Trophoblast cell (in vitro differentiated cells and primary cell): Measurements from ENCODE around the gene SCRN3.

ENCODE experiments used
- DNase-seq, 2 donors: peaks; one replicate each; pipeline ENCODE4 v3.0.0-alpha.2; 2016
- H2AFZ ChIP-seq: 2 replicates; pipeline ENCODE4 v1.6.1; 2013; ENCODE audit warnings: low read length, moderate library complexity, mild to moderate bottlenecking; ENCODE audit not compliant: insufficient read depth, poor library complexity
- H2AK5ac ChIP-seq: 2 replicates; pipeline ENCODE4 v1.6.1; 2013; ENCODE audit warnings: mild to moderate bottlenecking, low read length
- H2BK120ac ChIP-seq: 2 replicates; pipeline ENCODE4 v1.6.1; 2013; ENCODE audit warnings: low read length, mild to moderate bottlenecking, moderate library complexity; ENCODE audit not compliant: insufficient read depth, poor library complexity
- H2BK12ac ChIP-seq: 2 replicates; pipeline ENCODE4 v1.6.1; 2013; ENCODE audit warnings: mild to moderate bottlenecking, low read length, moderate library complexity
- H2BK5ac ChIP-seq: 2 replicates; pipeline ENCODE4 v1.6.1; 2013; ENCODE audit warnings: low read length, low read depth, moderate library complexity, mild to moderate bottlenecking; ENCODE audit not compliant: poor library complexity
- H3K14ac ChIP-seq: 2 replicates; pipeline ENCODE4 v1.6.1; 2013; ENCODE audit warnings: mild to moderate bottlenecking, low read length
- H3K18ac ChIP-seq: 2 replicates; pipeline ENCODE4 v1.6.1; 2013; ENCODE audit warnings: mild to moderate bottlenecking, low read length
- H3K23ac ChIP-seq: 2 replicates; pipeline ENCODE4 v1.6.1; 2013; ENCODE audit warnings: low read length
- H3K27ac ChIP-seq: 2 replicates; pipeline ENCODE4 v1.5.1; 2013; ENCODE audit warnings: low read depth, mild to moderate bottlenecking, inconsistent platforms, low read length, moderate library complexity
- H3K27me3 ChIP-seq: 2 replicates; pipeline ENCODE4 v1.6.1; 2013; ENCODE audit warnings: inconsistent platforms, mild to moderate bottlenecking, low read length, moderate library complexity; ENCODE audit not compliant: insufficient read depth
- H3K36me3 ChIP-seq, 2 experiments: 1 replicate in 1 of 2; 2 replicates in 1 of 2; pipeline ENCODE4 v1.6.1; 2013; ENCODE audit warnings: low read length in 2 of 2, mild to moderate bottlenecking in 2 of 2, moderate library complexity in 1 of 2; ENCODE audit not compliant: insufficient read depth in 2 of 2, control insufficient read depth in 1 of 2
- H3K4ac ChIP-seq: 2 replicates; pipeline ENCODE4 v1.6.1; 2013; ENCODE audit warnings: low read depth, mild to moderate bottlenecking, low read length, moderate library complexity
- H3K4me1 ChIP-seq, 2 experiments: 1 replicate in 1 of 2; 2 replicates in 1 of 2; pipeline ENCODE4 v1.6.1; 2013; ENCODE audit warnings: low read length in 2 of 2, mild to moderate bottlenecking in 2 of 2, moderate library complexity in 1 of 2; ENCODE audit not compliant: insufficient read depth in 2 of 2, control insufficient read depth in 1 of 2
- H3K4me2 ChIP-seq: 2 replicates; pipeline ENCODE4 v1.6.1; 2013; ENCODE audit warnings: inconsistent platforms, mild to moderate bottlenecking, low read length, moderate library complexity
- H3K4me3 ChIP-seq: 2 replicates; pipeline ENCODE4 v1.5.1; 2013; ENCODE audit warnings: mild to moderate bottlenecking, low read depth, low read length, inconsistent platforms
- H3K79me1 ChIP-seq: one replicate; pipeline ENCODE4 v1.6.1; 2013; ENCODE audit warnings: low read length
- H3K79me2 ChIP-seq: 2 replicates; pipeline ENCODE4 v1.6.1; 2013; ENCODE audit warnings: low read length, mild to moderate bottlenecking; ENCODE audit not compliant: control insufficient read depth, insufficient read depth, poor library complexity
- H3K9ac ChIP-seq: 2 replicates; pipeline ENCODE4 v1.6.1; 2013; ENCODE audit warnings: mild to moderate bottlenecking, low read length
- H3K9me3 ChIP-seq: 2 replicates; pipeline ENCODE4 v1.6.1; 2013; ENCODE audit warnings: low read depth, mild to moderate bottlenecking, control low read depth, inconsistent platforms, low read length; ENCODE audit not compliant: insufficient read depth
- H4K12ac ChIP-seq: 2 replicates; pipeline ENCODE4 v1.6.1; 2013; ENCODE audit warnings: low read depth, mild to moderate bottlenecking, low read length, moderate library complexity
- H4K8ac ChIP-seq: 2 replicates; pipeline ENCODE4 v1.6.1; 2013; ENCODE audit warnings: low read depth, mild to moderate bottlenecking, low read length, moderate library complexity
- H4K91ac ChIP-seq: one replicate; pipeline ENCODE4 v1.6.1; 2013; ENCODE audit warnings: low read depth, mild to moderate bottlenecking, low read length, moderate library complexity
- WGBS: extraction: QIAGEN DNeasy Blood & Tissue Kit; methylation state at CpG from one replicate; pipeline ENCODE4 v1.1.7; 2013; ENCODE audit warnings: missing lambda C conversion rate; ENCODE audit not compliant: insufficient read length, insufficient coverage; ENCODE audit errors: extremely low coverage; 5-methylcytosine and 5-hydroxymethylcytosine counted together

The SCRN3 gene

GRCh38 chr2:174438146-174438886, 42.8 kb downstream of the SCRN3 start:
- no peak overlapping the region for H2BK5ac ChIP-seq
- no peak overlapping the region for H3K23ac ChIP-seq
- H2BK12ac ChIP-seq, result no peak overlapping the region
- H2AK5ac ChIP-seq, result no peak overlapping the region
- no peak overlapping the region for H4K91ac ChIP-seq
- no peak overlapping the region for H4K12ac ChIP-seq
- H3K27ac ChIP-seq, result no peak overlapping the region
- WGBS, result no CpG with 5 or more reads among the region's 13 CpGs
- no peak overlapping the region for H2AFZ ChIP-seq
- peaks cover 3% of the 10 kb centered on the region for H3K79me1 ChIP-seq
- H3K4me3 ChIP-seq, result no peak overlapping the region
- no peaks in the 10 kb centered on the region for H3K27me3 ChIP-seq
- H3K36me3 ChIP-seq, result peaks cover 0 to 2% of the 10 kb centered on the region in 2 experiments
- H3K4ac ChIP-seq, result peak overlapping the region; percentile 9
- no peak overlapping the region for H2BK120ac ChIP-seq
- H3K18ac ChIP-seq, result no peak overlapping the region
- no peaks in the 10 kb centered on the region for H3K79me2 ChIP-seq
- DNase-seq, result no peak
- peak overlapping the region; percentile 14 for H3K14ac ChIP-seq
- no peak overlapping the region for H3K4me2 ChIP-seq
- H3K9me3 ChIP-seq, result no peaks in the 10 kb centered on the region
- H4K8ac ChIP-seq, result peak overlapping the region; percentile 13
- H3K4me1 ChIP-seq, result peaks cover 6 to 8% of the 10 kb centered on the region in 2 experiments
- H3K9ac ChIP-seq, result no peak overlapping the region

- Histone ChIP-seq H3K27me3 (no peaks in the 10 kb centered on the region), H3K36me3 (peaks cover 0 to 2% of the 10 kb centered on the region in 2 experiments), H3K4me2 (no peak overlapping the region), H3K9ac (no peak overlapping the region), H3K9me3 (no peaks in the 10 kb centered on the region), H4K12ac (no peak overlapping the region), H3K27ac (no peak overlapping the region), H2BK12ac (no peak overlapping the region), H3K4me3 (no peak overlapping the region), H3K4me1 (peaks cover 8 to 10% of the 10 kb centered on the region in 2 experiments), H3K4ac (no peak overlapping the region), H4K8ac (no peak overlapping the region), H2AK5ac (no peak overlapping the region), H3K18ac (no peak overlapping the region), H3K79me1 (peaks cover 3% of the 10 kb centered on the region), H2BK5ac (no peak overlapping the region), H2AFZ (no peak overlapping the region), H3K79me2 (no peaks in the 10 kb centered on the region), H2BK120ac (no peak overlapping the region), H3K23ac (no peak overlapping the region), H3K14ac (no peak overlapping the region), H4K91ac (no peak overlapping the region)
- no CpG with 5 or more reads among the region's 2 CpGs for WGBS
- DNase-seq, result no peak
These were observed 43.8 kb downstream of the SCRN3 start for GRCh38 chr2:174439323-174439722.

GRCh38 chr2:174439950-174440349, 44.4 kb downstream of the SCRN3 start:
- Histone ChIP-seq H4K8ac (no peak overlapping the region), H2BK120ac (no peak overlapping the region), H2AK5ac (no peak overlapping the region), H3K9me3 (no peaks in the 10 kb centered on the region), H3K27ac (no peak overlapping the region), H3K23ac (no peak overlapping the region), H3K36me3 (peaks cover 0 to 2% of the 10 kb centered on the region in 2 experiments), H3K27me3 (no peaks in the 10 kb centered on the region), H3K79me1 (peaks cover 3% of the 10 kb centered on the region), H3K4me1 (peaks cover 8 to 10% of the 10 kb centered on the region in 2 experiments), H4K91ac (no peak overlapping the region), H3K4me2 (no peak overlapping the region), H3K79me2 (no peaks in the 10 kb centered on the region), H3K4ac (no peak overlapping the region), H3K14ac (no peak overlapping the region), H4K12ac (no peak overlapping the region), H3K4me3 (no peak overlapping the region), H3K18ac (no peak overlapping the region), H3K9ac (no peak overlapping the region), H2BK12ac (no peak overlapping the region), H2BK5ac (no peak overlapping the region), H2AFZ (no peak overlapping the region)
- DNase-seq, result no peak
- no CpG with 5 or more reads among the region's 2 CpGs for WGBS

GRCh38 chr2:174442546-174443510, 47.3 kb downstream of the SCRN3 start:
- no peak overlapping the region for H2BK5ac ChIP-seq
- H3K23ac ChIP-seq, result no peak overlapping the region
- no CpG with 5 or more reads among the region's 3 CpGs for whole genome bisulfite sequencing
- H3K4me1 ChIP-seq, result peaks cover 8 to 10% of the 10 kb centered on the region in 2 experiments
- peak overlapping the region; percentile 70 for H3K14ac ChIP-seq
- H2AFZ ChIP-seq, result no peak overlapping the region
- no peak overlapping the region for H3K4ac ChIP-seq
- peaks cover 0 to 2% of the 10 kb centered on the region in 2 experiments for H3K36me3 ChIP-seq
- H3K9ac ChIP-seq, result no peak overlapping the region
- peak overlapping the region; percentile 55 for H4K91ac ChIP-seq
- H3K79me2 ChIP-seq, result no peaks in the 10 kb centered on the region
- H3K4me3 ChIP-seq, result no peak overlapping the region
- peak overlapping the region; percentile 91 for H3K27ac ChIP-seq
- no peak overlapping the region for H4K8ac ChIP-seq
- H3K27me3 ChIP-seq, result no peaks in the 10 kb centered on the region
- H3K79me1 ChIP-seq, result peaks cover 3% of the 10 kb centered on the region
- H3K18ac ChIP-seq, result no peak overlapping the region
- H2AK5ac ChIP-seq, result peak overlapping the region; percentile 79
- DNase-seq, result peak; percentile 68 to 85
- peak overlapping the region; percentile 88 for H2BK120ac ChIP-seq
- peak overlapping the region; percentile 80 for H2BK12ac ChIP-seq
- H4K12ac ChIP-seq, result no peak overlapping the region
- peak overlapping the region; percentile 19 for H3K4me2 ChIP-seq
- no peaks in the 10 kb centered on the region for H3K9me3 ChIP-seq
